ENCODE measurements around the gene NES. TPM values are rescaled to one million over a fixed set of nuclear protein-coding genes. Genes with fewer than 3 reads are reported as not detected.

The NES gene
- total RNA-seq, 1 experiment from 2014 or later = 6.8 TPM

Other genes with a start within 250 kb of the NES start
- 25.5 and 33.5 TPM in 2 replicates for gene MEF2D, start 176.6 kb downstream of the NES start, total RNA-seq (2021)
- 63.1 and 63.4 TPM in 2 replicates for gene IQGAP3, start 104.8 kb downstream of the NES start, total RNA-seq (2021)
- gene TTC24, start 97.7 kb downstream of the NES start, total RNA-seq (2021) = not detected in 2 replicates
- gene NAXE, start 85.6 kb downstream of the NES start, total RNA-seq (2021) = 83.9 and 90.3 TPM in 2 replicates
- 17.5 and 17.6 TPM in 2 replicates for gene GPATCH4, start 75.9 kb downstream of the NES start, total RNA-seq (2021)
- 0.58 TPM in 1 of 2 replicates, not detected in the other for gene HAPLN2, start 58.0 kb downstream of the NES start, total RNA-seq (2021)
- not detected in 2 replicates for gene BCAN, start 35.3 kb downstream of the NES start, total RNA-seq (2021)
- gene CRABP2, start 28.2 kb upstream of the NES start, total RNA-seq (2021) = 142 and 286 TPM in 2 replicates
- gene METTL25B, start 51.1 kb upstream of the NES start, total RNA-seq (2021) = 51.0 and 77.7 TPM in 2 replicates
- 25.4 and 33.2 TPM in 2 replicates for gene ISG20L2, start 51.4 kb upstream of the NES start, total RNA-seq (2021)
- gene MRPL24, start 63.7 kb upstream of the NES start, total RNA-seq (2021) = 74.1 and 85.3 TPM in 2 replicates
- gene HDGF, start 74.3 kb upstream of the NES start, total RNA-seq (2021) = 472 and 498 TPM in 2 replicates
- 47.8 and 56.6 TPM in 2 replicates for gene PRCC, start 90.1 kb upstream of the NES start, total RNA-seq (2021)
- gene SH2D2A, start 139.4 kb upstream of the NES start, total RNA-seq (2021) = 4.0 and 5.8 TPM in 2 replicates
- not detected in 2 replicates for gene INSRR, start 181.7 kb upstream of the NES start, total RNA-seq (2021)
- not detected in 2 replicates for gene NTRK1, start 183.5 kb upstream of the NES start, total RNA-seq (2021)
- 9.8 and 12.2 TPM in 2 replicates for gene PEAR1, start 216.3 kb upstream of the NES start, total RNA-seq (2021)
- not detected in 2 replicates for gene LRRC71, start 243.2 kb upstream of the NES start, total RNA-seq (2021)

All from PC-9 (cell line).